Esophagus muscularis mucosa (tissue), 4 donors: ENCODE data around the gene NKAIN2.

Experiments used
- CTCF ChIP-seq, 3 experiments: fragments of 200-600 bp in 2 of 3; fragments of 450-650 bp in 1 of 3; sonication (generic) in 2 of 3; IDR thresholded peaks; one replicate each; pipeline ENCODE4 v1.5.1; 2017 to 2019; ENCODE audit warnings: antibody characterized with exemption in 3 of 3, mild to moderate bottlenecking in 2 of 3, moderate library complexity in 1 of 3
- EP300 ChIP-seq: sonication (generic); formaldehyde crosslinking; IDR thresholded peaks from one replicate; pipeline ENCODE4 v1.6.1; 2017; ENCODE audit warnings: antibody characterized with exemption
- POLR2A ChIP-seq: fragments of 450-650 bp; IDR thresholded peaks from one replicate; pipeline ENCODE4 v1.6.1; 2017; ENCODE audit warnings: antibody characterized with exemption, moderate library complexity, mild to moderate bottlenecking, low read depth
- POLR2AphosphoS5 ChIP-seq, 2 donors: sonication (generic); formaldehyde crosslinking; IDR thresholded peaks; one replicate each; pipeline ENCODE4 v1.6.1; 2017; ENCODE audit warnings: antibody characterized with exemption in 2 of 2

GRCh38 chr6:124872361-124873065 lies 1068.8 kb downstream of the NKAIN2 start:
- TF ChIP-seq CTCF (IDR thresholded peaks at IDR 0.05) (no peak), POLR2A (no peak), EP300 (no peak), POLR2AphosphoS5 (IDR thresholded peaks at IDR 0.05) (no peak)
